ENCODE results near the gene CEP350.

The CEP350 gene

GRCh38 chr1:180070286-180070685 is 115.7 kb downstream of the CEP350 start:
- DNase-seq: no peak

- no peak for DNase-seq
These were observed 117.1 kb downstream of the CEP350 start for GRCh38 chr1:180071759-180072158.

GRCh38 chr1:180080439-180080838 is 125.8 kb downstream of the CEP350 start:
- no peak for DNase-seq

- no peak for DNase-seq
These were observed 126.9 kb downstream of the CEP350 start for GRCh38 chr1:180081474-180081873.

- DNase-seq: no peak
These were observed 128.6 kb downstream of the CEP350 start for GRCh38 chr1:180083164-180083563.

- no peak for DNase-seq
These were observed 130.3 kb downstream of the CEP350 start for GRCh38 chr1:180084867-180085266.

GRCh38 chr1:180085331-180085730 is 130.7 kb downstream of the CEP350 start:
- DNase-seq: no peak

GRCh38 chr1:180092931-180093650 is 138.5 kb downstream of the CEP350 start:
- DNase-seq: no peak

GRCh38 chr1:180094705-180095295 is 140.2 kb downstream of the CEP350 start:
- no peak for DNase-seq

GRCh38 chr1:180096584-180097325 is 142.1 kb downstream of the CEP350 start:
- no peak for DNase-seq

- DNase-seq: no peak
These were observed 142.7 kb downstream of the CEP350 start for GRCh38 chr1:180097326-180097605.

- DNase-seq: no peak
These were observed 146.8 kb downstream of the CEP350 start for GRCh38 chr1:180101411-180101810.

- no peak for DNase-seq
These were observed 149.2 kb downstream of the CEP350 start for GRCh38 chr1:180103819-180104218.

- no peak for DNase-seq
These were observed 157.5 kb downstream of the CEP350 start for GRCh38 chr1:180112091-180112490.

- DNase-seq: no peak
These were observed 158.5 kb downstream of the CEP350 start for GRCh38 chr1:180112984-180113647.

- DNase-seq: no peak
These were observed 159.9 kb downstream of the CEP350 start for GRCh38 chr1:180114396-180114945.

GRCh38 chr1:180116964-180117763 is 162.6 kb downstream of the CEP350 start:
- DNase-seq: no peak

GRCh38 chr1:180117764-180118116 is 163.1 kb downstream of the CEP350 start:
- no peak for DNase-seq

- no peak for DNase-seq
These were observed 165.2 kb downstream of the CEP350 start for GRCh38 chr1:180119837-180120236.

- DNase-seq: no peak
These were observed 168.9 kb downstream of the CEP350 start for GRCh38 chr1:180123463-180123936.

GRCh38 chr1:180130651-180131050 is 176.0 kb downstream of the CEP350 start:
- DNase-seq: no peak

GRCh38 chr1:180131510-180131909 is 176.9 kb downstream of the CEP350 start:
- DNase-seq: no peak

- DNase-seq: no peak
These were observed 178.6 kb downstream of the CEP350 start for GRCh38 chr1:180133193-180133592.

Measured in NCI-H146 (cell line).